SK-N-SH treated with all-trans-retinoic acid at 6 μM for 48 hours (cell line): ENCODE measurements around the gene TMEM182.

Source experiments
- ATAC-seq: fragments of 200-7000 bp; cut with Tn5 transposase; 3 replicates; pipeline ENCODE4 v1.9.1; 2020; ENCODE audit warnings: mild to moderate bottlenecking, moderate library complexity
- ARNTL ChIP-seq: fragments of 450-650 bp; formaldehyde crosslinking; IDR thresholded peaks from 2 replicates; pipeline ENCODE4 v1.5.0; 2020; ENCODE audit warnings: low read depth, mild to moderate bottlenecking, moderate library complexity, borderline replicate concordance
- BACH2 ChIP-seq: fragments of 250-450 bp; sonication (Bioruptor Pico); IDR thresholded peaks from 2 replicates; pipeline ENCODE4 v1.9.0; 2021; ENCODE audit warnings: mild to moderate bottlenecking, borderline replicate concordance
- CREB5 ChIP-seq: fragments of 250-450 bp; sonication (Bioruptor Pico); IDR thresholded peaks from 2 replicates; pipeline ENCODE4 v1.5.1; 2020; ENCODE audit warnings: low read depth, mild to moderate bottlenecking, moderate library complexity
- CSDC2 ChIP-seq: fragments of 250-450 bp; sonication (Bioruptor Pico); IDR thresholded peaks from 2 replicates; pipeline ENCODE4 v1.5.0; 2020; ENCODE audit warnings: mild to moderate bottlenecking, moderate library complexity
- CSRNP3 ChIP-seq: fragments of 250-450 bp; sonication (Bioruptor Pico); IDR thresholded peaks from 2 replicates; pipeline ENCODE4 v1.5.1; 2021; ENCODE audit warnings: mild to moderate bottlenecking, moderate library complexity
- ESRRG ChIP-seq: fragments of 250-450 bp; sonication (Bioruptor Pico); IDR thresholded peaks from 2 replicates; pipeline ENCODE4 v1.6.1; 2021; ENCODE audit warnings: mild to moderate bottlenecking
- ISL1 ChIP-seq: fragments of 250-450 bp; sonication (Bioruptor Pico); IDR thresholded peaks from 2 replicates; pipeline ENCODE4 v2.1.2; 2022; ENCODE audit warnings: mild to moderate bottlenecking, moderate library complexity
- OSR1 ChIP-seq: fragments of 250-450 bp; sonication (Bioruptor Pico); IDR thresholded peaks from 2 replicates; pipeline ENCODE4 v1.8.0; 2022; ENCODE audit warnings: moderate library complexity, mild to moderate bottlenecking, inconsistent platforms
- POU6F1 ChIP-seq: fragments of 250-450 bp; sonication (Bioruptor Pico); IDR thresholded peaks from 2 replicates; pipeline ENCODE4 v1.8.0; 2021; ENCODE audit warnings: low read depth, mild to moderate bottlenecking, moderate library complexity, borderline replicate concordance
- PPARA ChIP-seq: fragments of 250-450 bp; sonication (Bioruptor Pico); IDR thresholded peaks from 2 replicates; pipeline ENCODE4 v1.5.0; 2020; ENCODE audit warnings: mild to moderate bottlenecking, borderline replicate concordance
- RARB ChIP-seq: fragments of 250-450 bp; sonication (Bioruptor Pico); IDR thresholded peaks from 2 replicates; pipeline ENCODE4 v1.8.0; 2021; ENCODE audit warnings: mild to moderate bottlenecking, moderate library complexity
- SNAI2 ChIP-seq: fragments of 250-450 bp; sonication (Bioruptor Pico); IDR thresholded peaks from 2 replicates; pipeline ENCODE4 v1.5.0; 2020; ENCODE audit warnings: mild to moderate bottlenecking, moderate library complexity
- TCF4 ChIP-seq: fragments of 250-450 bp; sonication (Bioruptor Pico); IDR thresholded peaks from 2 replicates; pipeline ENCODE4 v1.8.0; 2021; ENCODE audit warnings: mild to moderate bottlenecking, moderate library complexity, borderline replicate concordance
- TOX ChIP-seq: fragments of 250-450 bp; sonication (Bioruptor Pico); IDR thresholded peaks from 2 replicates; pipeline ENCODE4 v1.8.0; 2021; ENCODE audit warnings: mild to moderate bottlenecking, moderate library complexity, borderline replicate concordance
- TSHZ2 ChIP-seq: fragments of 250-450 bp; sonication (Bioruptor Pico); IDR thresholded peaks from 2 replicates; pipeline ENCODE4 v1.5.0; 2020; ENCODE audit warnings: mild to moderate bottlenecking, moderate library complexity
- ZC3H10 ChIP-seq: fragments of 250-450 bp; sonication (Bioruptor Pico); IDR thresholded peaks from 2 replicates; pipeline ENCODE4 v1.5.1; 2021; ENCODE audit warnings: mild to moderate bottlenecking, moderate library complexity
- ZFP3 ChIP-seq: fragments of 250-450 bp; sonication (Bioruptor Pico); IDR thresholded peaks from 2 replicates; pipeline ENCODE4 v1.5.0; 2020; ENCODE audit warnings: mild to moderate bottlenecking, moderate library complexity
- ZFP30 ChIP-seq: fragments of 450-650 bp; formaldehyde crosslinking; IDR thresholded peaks from 2 replicates; pipeline ENCODE4 v1.5.0; 2022; ENCODE audit warnings: mild to moderate bottlenecking, moderate library complexity
- ZNF565 ChIP-seq: fragments of 450-650 bp; formaldehyde crosslinking; conservative IDR thresholded peaks from 2 replicates; pipeline ENCODE4 v1.5.0; 2020; ENCODE audit warnings: low read depth, mild to moderate bottlenecking, moderate library complexity
- ZNF70 ChIP-seq: fragments of 450-650 bp; formaldehyde crosslinking; IDR thresholded peaks from 2 replicates; pipeline ENCODE4 v1.5.0; 2020; ENCODE audit warnings: mild to moderate bottlenecking, moderate library complexity
- ZNF8 ChIP-seq: fragments of 450-650 bp; formaldehyde crosslinking; IDR thresholded peaks from 2 replicates; pipeline ENCODE4 v1.5.0; 2020; ENCODE audit warnings: mild to moderate bottlenecking, moderate library complexity

TMEM182 gene

GRCh38 chr2:102809291-102810189, 47.7 kb downstream of the TMEM182 start (continued):
- TF ChIP-seq CSRNP3 (no peak), SNAI2 (CRISPR knock-in tag) (no peak), ISL1 (CRISPR knock-in tag) (no peak), ZNF8 (CRISPR knock-in tag) (no peak), PPARA (CRISPR knock-in tag) (no peak), ARNTL (no peak), BACH2 (no peak), ZC3H10 (no peak), ZNF565 (CRISPR knock-in tag) (no peak), POU6F1 (CRISPR knock-in tag) (no peak), TCF4 (CRISPR knock-in tag) (no peak)

- no peak for TF ChIP-seq ZNF70
- TF ChIP-seq TOX (CRISPR knock-in tag) = no peak
- no peak for TF ChIP-seq CSDC2
- no peak for TF ChIP-seq ZFP30 (CRISPR knock-in tag)
- no peak for TF ChIP-seq CREB5 (CRISPR knock-in tag)
- no peak for TF ChIP-seq RARB (CRISPR knock-in tag)
- no peak for TF ChIP-seq ISL1 (CRISPR knock-in tag)
- no peak for TF ChIP-seq TSHZ2 (CRISPR knock-in tag)
- TF ChIP-seq SNAI2 (CRISPR knock-in tag) = no peak
- TF ChIP-seq TCF4 (CRISPR knock-in tag) = no peak
- no peak for TF ChIP-seq POU6F1 (CRISPR knock-in tag)
Observed at GRCh38 chr2:102815285-102815684, 53.5 kb downstream of the TMEM182 start.

GRCh38 chr2:102826904-102827303, 65.1 kb downstream of the TMEM182 start:
- peak; percentile 94 for ATAC-seq
- TF ChIP-seq CSDC2 (no peak), ZNF8 (CRISPR knock-in tag) (no peak), POU6F1 (CRISPR knock-in tag) (no peak), ZC3H10 (no peak), ESRRG (no peak), CSRNP3 (no peak), TSHZ2 (CRISPR knock-in tag) (no peak), OSR1 (CRISPR knock-in tag) (no peak), TOX (CRISPR knock-in tag) (no peak), ZNF565 (CRISPR knock-in tag) (no peak), ZFP30 (CRISPR knock-in tag) (no peak), SNAI2 (CRISPR knock-in tag) (no peak), ZFP3 (CRISPR knock-in tag) (no peak), ISL1 (CRISPR knock-in tag) (no peak)

More at GRCh38 chr2:102815285-102815684, 53.5 kb downstream of the TMEM182 start:
- ATAC-seq = no peak
